ENCODE results near the gene ATP8B1.
"Not testable (repeated sequence)": the region's sequence is repeated elsewhere in the genome, so short reads cannot be mapped to it uniquely, and the experiment has no call there.

ATP8B1 gene

DNA sequence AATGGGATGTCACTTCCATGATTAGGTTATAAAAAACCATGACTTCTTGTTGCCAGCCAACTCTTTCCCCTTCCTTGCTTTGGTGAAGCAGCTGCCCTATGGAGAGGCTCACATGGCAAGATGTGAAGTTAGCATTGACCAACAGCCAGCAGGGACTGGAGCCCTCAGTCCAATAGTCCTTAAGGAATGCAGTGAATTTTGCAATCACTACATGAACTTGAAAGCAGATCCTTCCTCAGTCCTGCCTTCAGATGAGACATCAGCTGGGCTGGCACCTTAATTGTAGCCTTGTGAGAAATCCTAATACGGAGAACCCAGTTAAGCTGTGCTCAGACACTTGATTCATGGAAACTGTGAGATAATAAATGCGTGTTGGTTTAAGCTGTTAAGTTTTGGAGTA, 61.8 kb downstream of the ATP8B1 start:
- no peak for DNase-seq (ENCODE audit: low spot score)
- no peak overlapping the region for H3K4me3 ChIP-seq (ENCODE audit: severe bottlenecking)
- ATAC-seq (ENCODE audit: low read depth), result no peak
- H3K4me1 ChIP-seq (ENCODE audit: insufficient read depth, poor library complexity, severe bottlenecking), result peaks cover 33% of the 10 kb centered on the region
- H3K27me3 ChIP-seq (ENCODE audit: insufficient read depth, poor library complexity, severe bottlenecking), result no peaks in the 10 kb centered on the region
- no peak overlapping the region for H3K27ac ChIP-seq (ENCODE audit: poor library complexity, severe bottlenecking)
- no peaks in the 10 kb centered on the region for H3K36me3 ChIP-seq (ENCODE audit: low read depth)
- TF ChIP-seq, protein P1, sequence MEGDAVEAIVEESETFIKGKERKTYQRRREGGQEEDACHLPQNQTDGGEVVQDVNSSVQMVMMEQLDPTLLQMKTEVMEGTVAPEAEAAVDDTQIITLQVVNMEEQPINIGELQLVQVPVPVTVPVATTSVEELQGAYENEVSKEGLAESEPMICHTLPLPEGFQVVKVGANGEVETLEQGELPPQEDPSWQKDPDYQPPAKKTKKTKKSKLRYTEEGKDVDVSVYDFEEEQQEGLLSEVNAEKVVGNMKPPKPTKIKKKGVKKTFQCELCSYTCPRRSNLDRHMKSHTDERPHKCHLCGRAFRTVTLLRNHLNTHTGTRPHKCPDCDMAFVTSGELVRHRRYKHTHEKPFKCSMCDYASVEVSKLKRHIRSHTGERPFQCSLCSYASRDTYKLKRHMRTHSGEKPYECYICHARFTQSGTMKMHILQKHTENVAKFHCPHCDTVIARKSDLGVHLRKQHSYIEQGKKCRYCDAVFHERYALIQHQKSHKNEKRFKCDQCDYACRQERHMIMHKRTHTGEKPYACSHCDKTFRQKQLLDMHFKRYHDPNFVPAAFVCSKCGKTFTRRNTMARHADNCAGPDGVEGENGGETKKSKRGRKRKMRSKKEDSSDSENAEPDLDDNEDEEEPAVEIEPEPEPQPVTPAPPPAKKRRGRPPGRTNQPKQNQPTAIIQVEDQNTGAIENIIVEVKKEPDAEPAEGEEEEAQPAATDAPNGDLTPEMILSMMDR (IDR thresholded peaks at IDR 0.05; ENCODE audit: poor library complexity, severe bottlenecking), result no peak
- peaks cover 4% of the 10 kb centered on the region for H3K9me3 ChIP-seq (ENCODE audit: severe bottlenecking)

DNA sequence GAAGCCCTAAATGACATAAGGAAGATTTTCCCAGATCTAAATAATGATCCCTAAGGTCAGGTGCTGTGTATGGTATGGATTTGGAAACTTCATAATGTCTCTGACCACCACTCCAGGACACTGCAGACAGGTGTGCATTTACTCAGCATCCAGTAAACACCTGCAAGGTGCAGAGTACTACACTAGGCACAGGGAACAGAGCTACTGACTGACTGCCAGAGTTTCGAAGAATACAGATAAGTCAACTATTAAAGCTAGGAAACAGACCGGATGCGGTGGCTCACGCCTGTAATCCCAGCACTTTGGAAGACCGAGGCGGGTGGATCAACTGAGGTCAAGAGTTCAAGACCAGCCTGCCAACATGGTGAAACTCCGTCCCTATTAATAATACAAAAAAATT, 65.0 kb downstream of the ATP8B1 start:
- TF ChIP-seq, protein P1 (IDR thresholded peaks at IDR 0.05; ENCODE audit: poor library complexity, severe bottlenecking), result no peak
- Histone ChIP-seq H3K4me1 (ENCODE audit: insufficient read depth, poor library complexity, severe bottlenecking) (peaks cover 17% of the 10 kb centered on the region), H3K9me3 (ENCODE audit: severe bottlenecking) (peaks cover 4% of the 10 kb centered on the region), H3K27ac (ENCODE audit: poor library complexity, severe bottlenecking) (peak overlapping the region; percentile 60), H3K4me3 (ENCODE audit: severe bottlenecking) (no peak overlapping the region), H3K36me3 (ENCODE audit: low read depth) (no peaks in the 10 kb centered on the region), H3K27me3 (ENCODE audit: insufficient read depth, poor library complexity, severe bottlenecking) (no peaks in the 10 kb centered on the region)
- ATAC-seq (ENCODE audit: low read depth) (peak; percentile 49), DNase-seq (ENCODE audit: low spot score) (no peak)

DNA sequence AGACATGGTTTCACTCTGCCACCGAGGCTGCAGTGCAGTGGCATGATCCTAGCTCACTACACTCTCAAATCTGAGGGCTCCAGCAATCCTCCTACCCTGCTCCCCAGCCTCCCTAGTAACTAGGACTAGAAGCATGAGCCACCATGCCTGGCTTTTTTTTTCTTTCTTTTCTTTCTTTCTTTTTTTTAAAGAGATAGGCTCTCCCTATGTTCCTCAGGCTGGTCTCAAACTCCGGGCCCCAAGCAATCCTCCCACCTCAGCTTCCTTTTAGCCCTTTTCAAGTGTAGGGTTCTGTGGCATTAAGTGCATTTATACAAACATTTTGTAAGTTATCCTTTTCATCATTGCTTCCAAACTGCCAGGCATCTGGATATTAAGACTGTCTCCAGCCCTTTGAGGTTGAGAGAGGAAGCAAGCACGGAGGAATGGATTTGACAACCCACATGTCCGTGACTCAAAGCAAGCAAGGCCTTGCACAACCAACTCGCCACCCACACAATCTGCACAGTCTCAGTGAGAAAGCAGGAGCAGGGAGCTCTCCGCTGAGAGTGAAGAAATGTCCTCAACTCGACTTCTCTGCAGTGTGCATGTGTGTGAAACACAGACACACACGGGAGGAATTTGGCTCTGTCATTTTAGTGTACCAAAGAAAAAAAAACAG, 65.6 kb downstream of the ATP8B1 start:
- H3K4me1 ChIP-seq (ENCODE audit: insufficient read depth, poor library complexity, severe bottlenecking), result peaks cover 12% of the 10 kb centered on the region
- H3K4me3 ChIP-seq (ENCODE audit: severe bottlenecking), result no peak overlapping the region
- DNase-seq (ENCODE audit: low spot score) (peak; percentile 67), ATAC-seq (ENCODE audit: low read depth) (peak; percentile 100)
- peaks cover 4% of the 10 kb centered on the region for H3K9me3 ChIP-seq (ENCODE audit: severe bottlenecking)
- peak overlapping the region; percentile 60 for H3K27ac ChIP-seq (ENCODE audit: poor library complexity, severe bottlenecking)
- TF ChIP-seq, protein P1 (IDR thresholded peaks at IDR 0.05; ENCODE audit: poor library complexity, severe bottlenecking), result no peak
- no peaks in the 10 kb centered on the region for H3K36me3 ChIP-seq (ENCODE audit: low read depth)
- H3K27me3 ChIP-seq (ENCODE audit: insufficient read depth, poor library complexity, severe bottlenecking), result no peaks in the 10 kb centered on the region

DNA sequence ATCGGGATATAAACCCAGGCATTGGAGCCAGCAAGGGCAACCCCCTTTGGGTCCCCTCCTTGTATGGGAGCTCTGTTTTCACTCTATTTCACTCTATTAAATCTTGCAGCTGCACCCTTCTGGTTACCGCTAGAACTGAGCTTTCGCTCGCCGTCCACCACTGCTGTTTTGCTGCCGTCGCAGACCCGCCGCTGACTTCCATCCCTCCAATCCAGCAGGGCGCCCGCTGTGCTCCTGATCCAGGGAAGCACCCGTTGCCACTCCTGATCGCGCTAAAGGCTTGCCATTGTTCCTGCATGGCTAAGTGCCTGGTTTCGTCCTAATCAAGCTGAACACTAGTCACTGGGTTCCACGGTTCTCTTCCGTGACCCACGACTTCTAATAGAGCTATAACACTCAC, 68.1 kb downstream of the ATP8B1 start:
- H3K4me3 ChIP-seq (ENCODE audit: severe bottlenecking); H3K9me3 ChIP-seq (ENCODE audit: severe bottlenecking); H3K27ac ChIP-seq (ENCODE audit: poor library complexity, severe bottlenecking); H3K27me3 ChIP-seq (ENCODE audit: insufficient read depth, poor library complexity, severe bottlenecking); H3K36me3 ChIP-seq (ENCODE audit: low read depth); ATAC-seq (ENCODE audit: low read depth); DNase-seq (ENCODE audit: low spot score): not testable (repeated sequence)
- peaks cover 12% of the 10 kb centered on the region for H3K4me1 ChIP-seq (ENCODE audit: insufficient read depth, poor library complexity, severe bottlenecking)

DNA sequence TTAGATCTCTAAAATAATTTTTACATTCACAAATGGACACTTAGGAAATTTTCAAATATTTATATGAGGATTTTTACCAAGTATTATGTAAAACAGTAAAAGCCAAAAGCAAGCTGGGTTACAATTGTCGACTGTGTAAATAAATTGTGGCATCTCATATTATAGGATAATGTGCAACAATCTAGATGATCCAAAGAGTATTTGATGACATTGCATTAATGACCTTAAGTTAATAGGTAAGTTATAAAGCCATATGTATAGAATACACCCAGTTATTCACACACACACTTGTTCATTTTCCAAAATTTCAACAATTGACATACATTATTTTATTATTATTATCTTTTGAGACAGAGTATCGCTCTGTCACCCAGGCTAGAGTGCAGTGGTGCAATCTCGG, 69.3 kb downstream of the ATP8B1 start:
- peaks cover 20% of the 10 kb centered on the region for H3K4me1 ChIP-seq (ENCODE audit: insufficient read depth, poor library complexity, severe bottlenecking)
- no peaks in the 10 kb centered on the region for H3K27me3 ChIP-seq (ENCODE audit: insufficient read depth, poor library complexity, severe bottlenecking)
- TF ChIP-seq, protein P1 (IDR thresholded peaks at IDR 0.05; ENCODE audit: poor library complexity, severe bottlenecking), result no peak
- DNase-seq (ENCODE audit: low spot score) (no peak), ATAC-seq (ENCODE audit: low read depth) (no peak)
- no peaks in the 10 kb centered on the region for H3K36me3 ChIP-seq (ENCODE audit: low read depth)
- no peaks in the 10 kb centered on the region for H3K9me3 ChIP-seq (ENCODE audit: severe bottlenecking)
- no peak overlapping the region for H3K4me3 ChIP-seq (ENCODE audit: severe bottlenecking)
- no peak overlapping the region for H3K27ac ChIP-seq (ENCODE audit: poor library complexity, severe bottlenecking)
